HG03097 (cell line): ENCODE data around the gene TRAPPC2.
"Not testable (repeated sequence)": the region's sequence is repeated elsewhere in the genome, so short reads cannot be mapped to it uniquely, and the experiment has no call there.

Experiments used
- ATAC-seq: cut with Tn5 transposase; IDR thresholded peaks from one replicate; pipeline ENCODE4 v1.9.1; 2021; ENCODE audit not compliant: unreplicated experiment, low FRiP score

TRAPPC2 gene

DNA sequence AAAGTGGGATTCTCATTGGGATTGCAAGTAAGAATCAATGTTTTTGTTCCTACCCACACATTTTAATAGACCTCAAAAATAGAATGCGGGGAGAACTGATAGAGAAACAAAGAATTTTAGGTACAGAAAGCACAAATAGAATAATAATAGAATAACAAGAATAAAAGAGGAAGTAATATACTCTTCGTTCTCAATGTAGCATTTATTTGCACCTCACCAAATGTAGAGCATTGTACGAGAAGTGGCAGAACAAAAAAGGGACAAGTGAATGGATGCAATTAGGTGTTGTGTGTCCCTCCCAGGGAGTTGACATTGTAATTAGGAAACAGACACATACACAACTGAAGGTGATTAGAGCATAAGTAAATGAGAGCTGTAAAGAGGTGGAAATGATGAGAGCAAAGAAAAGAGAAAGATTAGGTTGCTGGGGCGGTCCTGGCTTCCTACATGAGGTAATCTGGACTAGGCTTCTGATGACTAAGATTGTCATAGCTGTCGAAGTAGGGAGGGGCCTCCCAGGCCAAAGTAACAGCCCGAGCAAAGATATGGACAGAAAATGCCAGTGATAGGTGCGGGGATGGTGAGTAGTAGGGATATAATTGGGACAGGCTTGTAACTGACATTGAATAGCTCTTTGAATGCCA, 35.1 kb downstream of the TRAPPC2 start:
- ATAC-seq: no peak

DNA sequence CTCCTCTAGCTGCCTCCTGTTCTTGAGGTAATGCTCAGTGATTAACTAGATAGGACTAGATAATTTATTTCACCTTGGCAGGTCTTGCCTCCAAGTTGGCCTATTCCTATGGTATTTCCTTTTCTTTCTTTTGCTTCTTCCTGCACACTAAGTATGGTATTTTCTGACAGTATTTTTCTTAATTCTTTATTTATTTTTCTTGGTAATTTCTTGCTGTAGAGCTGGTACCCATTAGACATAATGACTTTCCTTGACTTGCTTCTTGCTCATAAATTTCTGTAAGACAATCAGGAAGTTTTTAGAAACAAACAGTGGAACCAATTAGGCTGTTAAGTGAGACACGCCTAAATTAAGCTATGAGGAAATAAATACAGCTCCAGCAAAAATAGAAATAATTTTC, 36.0 kb downstream of the TRAPPC2 start:
- ATAC-seq: no peak

DNA sequence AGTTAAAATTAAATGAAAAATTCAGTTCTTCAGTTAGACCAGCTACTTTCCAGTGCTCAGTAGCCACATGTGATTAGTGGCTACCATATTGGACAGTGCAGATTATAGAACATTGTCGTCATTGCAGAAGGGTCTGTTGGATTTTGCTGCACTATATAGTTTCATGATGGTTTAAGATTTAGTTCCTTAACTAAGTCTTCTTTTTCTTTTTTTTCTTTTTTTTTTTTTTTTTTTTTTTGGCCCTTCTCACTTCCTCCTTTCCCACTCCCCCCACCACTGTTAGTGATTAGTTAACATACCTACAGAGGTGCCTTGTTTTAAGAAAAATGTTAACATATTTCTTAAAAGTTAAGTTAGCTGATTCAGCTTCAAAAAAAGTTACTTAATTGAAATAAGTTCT, 36.4 kb downstream of the TRAPPC2 start:
- ATAC-seq: no peak

DNA sequence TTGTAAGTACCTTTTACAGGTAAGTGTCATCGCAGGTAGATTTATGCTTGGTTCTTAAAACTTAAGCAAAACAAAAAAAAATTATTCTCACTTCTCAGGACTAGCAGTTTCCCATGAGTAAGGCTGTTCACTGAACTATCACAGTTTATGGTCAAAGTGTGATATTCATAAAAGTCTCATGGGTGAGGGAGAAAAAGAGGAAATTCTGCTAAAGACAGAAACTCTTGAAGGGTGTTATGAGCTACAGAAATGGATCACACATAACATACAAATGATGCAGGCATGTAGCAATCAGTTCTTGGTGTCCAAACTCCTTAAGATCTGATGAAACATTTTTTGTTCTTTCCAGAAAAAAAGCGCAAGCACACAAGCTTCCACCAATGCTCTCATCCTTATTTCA, 37.0 kb downstream of the TRAPPC2 start:
- peak; percentile 38 for ATAC-seq

DNA sequence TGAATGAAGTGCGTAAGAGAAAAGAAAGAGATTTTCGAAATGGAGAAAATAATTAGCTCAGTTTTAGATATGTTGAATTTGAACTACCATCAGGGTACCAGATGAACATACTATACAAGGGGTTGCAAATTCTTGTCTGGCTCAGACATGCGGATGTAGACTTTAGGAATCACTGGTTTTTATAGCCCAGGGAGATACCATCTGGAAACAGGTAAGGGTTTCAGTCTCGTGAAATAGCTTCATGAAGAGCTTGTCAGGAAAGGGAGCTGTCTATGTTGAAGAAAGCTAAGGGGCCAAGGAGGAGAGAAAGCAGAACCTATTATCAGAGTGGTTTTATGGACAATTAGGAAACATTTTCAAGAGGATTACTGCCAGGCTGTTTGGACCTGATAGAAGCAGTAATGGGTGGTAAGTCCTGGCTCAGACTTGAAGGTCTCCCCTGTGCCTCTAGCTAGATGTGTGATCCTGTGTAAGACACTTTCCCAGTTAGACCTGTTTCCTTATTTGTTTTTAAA, 38.8 kb downstream of the TRAPPC2 start:
- ATAC-seq: no peak

DNA sequence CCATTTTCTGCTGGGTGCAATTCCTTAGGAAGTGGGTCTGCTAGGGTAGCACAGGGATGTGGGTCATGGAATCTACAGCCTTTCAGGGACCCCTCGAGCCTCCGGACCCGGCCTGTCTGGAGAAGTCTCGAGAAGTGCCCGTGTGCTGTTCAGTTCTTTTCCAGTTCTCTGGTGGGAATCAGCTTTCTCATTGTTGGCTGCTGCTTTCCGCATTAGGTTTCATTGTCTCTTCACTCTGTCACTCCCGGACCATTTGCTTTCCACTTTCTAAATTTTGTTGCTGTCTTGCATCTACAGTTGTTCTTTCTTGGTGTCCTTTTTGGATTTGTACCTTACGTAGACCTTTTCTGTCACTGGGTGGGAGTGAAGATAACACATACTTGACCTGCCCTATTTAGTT, 39.4 kb downstream of the TRAPPC2 start:
- ATAC-seq: no peak

DNA sequence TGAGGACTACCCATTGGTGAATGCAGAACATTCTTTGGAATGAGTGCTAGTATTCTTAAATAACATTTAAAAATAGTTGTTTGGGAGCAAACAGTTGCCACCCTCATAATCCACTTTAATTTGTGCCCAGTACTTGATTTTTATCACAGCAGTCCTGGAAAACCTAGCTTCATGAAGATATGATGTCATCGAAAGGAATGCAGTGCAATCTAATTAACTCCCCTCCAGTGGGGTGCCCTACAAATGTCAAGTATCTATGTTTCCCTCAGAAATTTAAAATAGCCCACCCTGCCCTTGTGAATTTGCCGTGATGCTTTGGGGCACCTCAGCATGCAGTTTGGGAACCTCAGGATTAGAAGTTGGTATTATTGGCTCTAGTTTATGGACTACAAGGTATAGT, 40.1 kb downstream of the TRAPPC2 start:
- no peak for ATAC-seq

DNA sequence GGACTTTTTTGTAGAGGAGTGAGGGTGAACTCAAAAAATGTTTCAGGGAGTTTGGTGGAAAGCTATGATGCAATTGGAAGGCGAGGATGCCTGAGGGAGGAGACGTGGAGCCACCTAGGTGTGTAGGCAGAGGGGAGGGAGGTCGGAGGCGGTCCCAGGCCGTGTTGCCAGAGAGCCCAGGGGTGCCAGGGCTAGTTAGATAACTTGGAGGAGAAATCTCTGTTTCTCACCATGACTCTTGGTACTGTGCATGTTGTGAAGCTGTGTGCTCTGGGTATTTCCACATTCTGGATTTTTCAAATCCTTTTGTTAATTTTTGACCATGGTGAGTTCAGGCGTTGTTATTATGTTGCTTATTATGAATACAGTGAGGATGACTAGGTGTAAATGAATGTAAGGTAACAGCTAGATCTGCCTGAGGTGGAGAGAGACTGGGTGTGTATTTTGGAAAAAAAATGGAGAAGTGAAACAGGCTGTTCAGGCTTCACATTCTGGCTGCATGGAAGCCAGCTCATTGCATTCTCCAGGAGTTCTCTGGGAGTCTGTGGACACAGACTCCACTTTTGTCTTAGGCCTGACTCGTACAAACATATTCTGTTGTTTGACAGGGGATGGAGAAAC, 41.0 kb downstream of the TRAPPC2 start:
- ATAC-seq: no peak

DNA sequence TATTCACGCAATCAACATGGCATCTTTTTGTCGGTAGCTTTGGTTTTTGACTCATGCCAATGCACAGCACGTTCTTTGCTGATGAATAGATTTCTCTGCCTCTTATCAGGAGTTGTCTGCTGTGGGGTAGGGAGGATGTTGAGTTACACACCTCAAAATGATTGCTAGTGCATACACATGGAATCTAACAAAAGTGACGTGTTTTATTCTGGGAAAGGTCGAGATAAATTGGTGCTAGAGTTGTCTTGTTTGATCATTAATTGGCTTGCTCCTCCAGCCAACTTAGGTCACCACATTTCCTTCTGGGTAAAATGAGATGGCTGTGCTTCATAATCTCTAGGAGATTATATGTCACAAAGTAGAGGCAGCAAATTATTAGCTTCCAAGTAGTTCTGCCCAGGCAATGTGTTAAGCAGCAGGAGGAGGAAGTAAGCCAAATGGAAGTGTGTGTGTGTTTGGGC, 41.6 kb downstream of the TRAPPC2 start:
- ATAC-seq: no peak

DNA sequence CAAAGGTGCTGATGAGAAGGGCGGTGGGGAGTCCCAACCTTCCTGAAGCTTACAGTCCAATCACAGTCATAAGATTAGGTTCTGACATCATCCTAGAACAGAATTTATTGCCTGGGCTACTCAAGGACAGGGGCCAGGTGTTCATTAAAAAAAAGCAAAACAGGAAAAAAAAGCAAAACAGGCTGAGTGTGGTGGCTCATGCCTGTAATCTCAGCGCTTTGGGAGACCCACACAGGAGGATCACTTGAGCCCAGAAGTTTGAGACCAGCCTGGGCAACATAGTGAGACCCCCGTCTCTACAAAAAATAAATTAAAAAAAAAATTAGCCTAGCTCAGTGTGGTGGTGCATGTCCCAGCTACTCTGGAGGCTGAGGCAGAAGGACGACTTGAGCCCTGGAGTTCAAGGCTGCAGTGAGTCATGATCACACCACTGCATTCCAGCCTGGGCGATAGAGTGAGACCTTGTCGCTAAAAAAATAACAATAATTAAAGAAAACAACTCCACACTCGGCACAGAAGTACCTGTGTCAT, 42.5 kb downstream of the TRAPPC2 start:
- ATAC-seq: no peak

DNA sequence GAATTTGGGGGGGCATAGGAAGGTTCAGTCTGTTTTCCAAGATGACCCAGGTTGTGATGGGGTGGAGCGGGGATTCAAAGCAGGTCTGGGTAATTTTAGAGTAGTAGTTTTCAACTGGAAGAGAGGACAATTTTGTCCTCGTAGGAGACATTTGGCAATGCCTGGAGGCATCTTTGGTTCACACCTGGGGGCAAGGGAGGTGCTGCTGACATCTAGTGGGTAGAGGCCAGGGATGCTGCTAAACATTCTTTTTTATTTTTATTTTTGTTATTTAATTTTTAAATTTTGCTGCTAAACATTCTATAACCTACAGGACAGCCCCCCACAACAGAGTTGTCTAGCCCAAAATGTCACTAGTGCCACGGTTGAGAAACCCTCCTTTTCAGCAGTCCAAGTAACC, 43.6 kb downstream of the TRAPPC2 start:
- no peak for ATAC-seq

DNA sequence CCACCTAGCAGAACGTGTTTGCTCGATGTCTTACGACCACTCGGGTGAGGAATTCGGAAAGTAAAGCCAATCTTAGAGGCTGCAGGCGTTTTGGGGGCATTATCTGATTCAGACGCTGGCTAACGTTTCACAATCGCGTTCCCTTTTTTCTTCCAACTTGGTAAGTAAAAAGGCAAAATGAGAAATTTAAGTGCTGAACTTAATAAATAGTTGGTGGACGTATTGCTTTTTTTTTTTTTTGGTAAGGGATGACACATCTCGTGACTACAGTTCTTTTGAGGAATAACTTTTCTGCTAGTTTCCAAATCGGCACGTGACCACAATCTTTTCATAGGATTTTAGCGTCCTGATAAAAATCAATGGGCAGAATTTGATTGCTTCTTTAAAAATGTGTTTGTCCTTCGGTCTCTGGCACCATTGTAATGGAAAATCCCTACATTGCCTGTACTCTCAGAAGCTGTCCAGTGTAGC, 44.6 kb downstream of the TRAPPC2 start:
- no peak for ATAC-seq

DNA sequence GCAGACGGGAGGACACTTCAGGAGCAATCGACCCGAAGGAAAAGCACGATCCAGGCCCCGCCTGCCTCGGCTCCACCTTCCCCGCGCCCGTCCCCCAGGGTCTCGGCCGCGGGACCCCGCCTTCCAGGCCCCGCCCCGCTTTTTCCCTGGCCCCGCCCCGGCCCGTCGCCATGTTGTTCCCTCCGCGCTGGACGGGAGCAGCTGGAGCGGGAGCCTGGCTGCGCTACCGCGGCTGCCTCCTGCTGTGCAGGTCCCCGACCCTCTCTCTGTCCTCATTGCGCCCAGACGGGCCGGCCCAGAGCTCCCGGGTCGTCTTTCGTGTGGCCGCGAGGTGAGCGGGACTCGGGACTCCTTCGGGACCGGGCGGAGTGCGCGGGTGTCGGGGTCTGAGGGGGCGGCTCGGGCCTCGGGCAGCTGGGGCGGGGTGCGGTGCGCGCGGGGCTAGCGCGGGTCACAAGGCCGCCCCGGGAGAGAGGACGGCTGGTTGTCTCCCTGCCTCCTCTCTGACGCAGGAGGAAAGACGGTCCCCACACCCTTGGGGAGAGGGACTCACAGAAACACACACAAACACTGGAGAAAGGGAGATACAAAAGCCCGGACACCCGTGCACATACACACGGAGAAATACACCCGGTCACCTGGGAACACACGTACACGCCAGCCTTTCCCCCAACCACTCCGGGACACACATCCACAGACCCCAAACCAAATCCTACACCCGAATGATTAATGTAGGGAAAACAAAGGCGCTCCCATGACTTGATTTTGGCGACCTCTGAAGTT, 45.3 kb downstream of the TRAPPC2 start, which contains the start of gene RAB9A:
RAB9A (plus strand) TSS at position 171 of the 783 bp plus-strand sequence. CDS start 19,619 bp downstream, outside the sequence.
- peak; percentile 61 for ATAC-seq

DNA sequence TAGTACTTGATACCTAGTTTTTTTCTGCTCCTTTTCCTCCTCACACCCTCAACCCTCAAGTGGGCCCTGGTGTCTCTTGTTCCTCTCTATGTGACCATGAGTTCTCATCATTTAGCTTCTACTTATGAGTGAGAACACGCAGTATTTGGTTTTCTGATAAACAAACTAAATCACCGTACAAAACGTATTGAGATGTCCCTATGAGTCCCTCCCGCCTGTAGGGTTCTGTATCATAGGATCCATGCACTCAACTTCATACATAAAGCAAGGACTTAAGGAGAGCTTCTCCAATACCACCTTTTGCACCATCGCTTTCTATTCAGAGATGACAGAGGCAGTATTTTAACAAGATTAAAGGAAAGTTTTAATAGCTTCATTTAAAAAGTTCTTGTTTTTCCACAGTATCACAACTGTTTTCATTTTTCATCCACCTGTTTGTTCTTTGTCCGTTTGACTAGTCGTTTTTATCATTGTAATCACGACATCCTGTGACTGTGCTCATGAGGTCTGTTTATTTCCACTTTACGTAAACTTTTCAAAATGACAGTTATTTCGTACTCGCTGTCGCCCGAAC, 45.9 kb downstream of the TRAPPC2 start:
- ATAC-seq: no peak

DNA sequence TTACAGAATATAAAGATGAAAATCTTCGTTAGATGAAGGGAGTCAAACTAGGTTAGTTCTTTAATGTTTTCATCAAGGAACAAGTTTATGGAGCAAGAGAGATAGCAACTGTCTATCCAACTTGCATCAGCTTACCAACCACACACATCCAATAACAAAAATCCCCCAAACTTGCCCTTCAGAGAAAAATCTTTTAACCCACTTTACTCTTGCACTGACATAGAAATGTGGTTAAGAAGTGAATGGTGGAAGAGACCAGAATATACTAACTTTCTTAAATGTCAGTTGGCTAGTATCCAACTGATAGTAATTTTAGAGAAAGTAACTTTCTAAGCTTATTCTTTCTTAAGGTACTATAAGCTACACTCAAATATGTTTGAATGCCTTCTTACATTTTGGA, 47.2 kb downstream of the TRAPPC2 start:
- no peak for ATAC-seq

DNA sequence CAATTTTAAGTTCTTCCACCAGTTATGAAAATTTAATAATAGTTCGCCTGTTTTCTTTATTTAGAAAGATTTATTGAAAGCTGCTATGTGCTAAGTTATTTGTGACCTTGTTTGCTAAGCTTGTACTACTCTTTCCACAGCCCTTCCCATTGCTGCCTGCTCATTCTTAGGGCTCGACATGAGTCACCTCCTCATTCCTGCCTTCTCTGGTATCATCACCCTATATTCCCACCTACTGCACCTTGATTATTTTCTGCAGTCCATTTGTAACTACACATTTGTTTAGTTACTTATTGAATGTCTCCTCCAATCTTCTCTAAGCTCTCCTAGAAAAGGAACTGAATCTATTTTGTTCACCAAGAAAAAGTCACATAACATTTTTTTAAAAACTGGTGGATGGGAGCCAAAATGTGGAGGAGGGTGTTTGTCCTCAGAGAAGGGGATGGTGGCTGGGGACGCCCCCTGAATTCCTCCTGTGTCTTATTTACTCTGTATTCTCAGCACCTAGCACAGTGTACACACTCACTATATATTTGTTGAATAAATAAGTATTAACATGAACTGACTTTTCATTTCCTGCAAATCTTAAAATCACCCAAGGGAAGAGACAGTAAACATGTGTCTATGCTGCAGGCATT, 49.2 kb downstream of the TRAPPC2 start:
- ATAC-seq: no peak

DNA sequence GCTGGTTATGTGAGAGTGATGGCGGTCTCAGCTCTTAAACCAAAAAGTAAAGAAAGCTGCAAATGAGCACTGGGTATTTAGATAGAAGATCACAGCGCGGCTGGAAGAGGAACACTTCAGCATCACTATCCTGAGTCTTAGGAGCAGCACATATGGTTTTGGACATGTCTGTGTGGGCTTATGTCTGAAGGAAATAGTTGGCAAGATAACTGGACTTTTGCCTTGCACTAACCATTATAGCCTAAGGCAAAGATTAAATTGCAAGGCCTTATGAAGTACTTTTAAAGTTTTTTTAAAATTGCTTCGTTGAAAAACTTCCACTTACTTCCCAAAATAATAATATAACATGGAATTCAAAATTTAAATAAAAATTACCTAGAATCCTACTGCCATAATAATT, 50.1 kb downstream of the TRAPPC2 start:
- ATAC-seq: no peak

DNA sequence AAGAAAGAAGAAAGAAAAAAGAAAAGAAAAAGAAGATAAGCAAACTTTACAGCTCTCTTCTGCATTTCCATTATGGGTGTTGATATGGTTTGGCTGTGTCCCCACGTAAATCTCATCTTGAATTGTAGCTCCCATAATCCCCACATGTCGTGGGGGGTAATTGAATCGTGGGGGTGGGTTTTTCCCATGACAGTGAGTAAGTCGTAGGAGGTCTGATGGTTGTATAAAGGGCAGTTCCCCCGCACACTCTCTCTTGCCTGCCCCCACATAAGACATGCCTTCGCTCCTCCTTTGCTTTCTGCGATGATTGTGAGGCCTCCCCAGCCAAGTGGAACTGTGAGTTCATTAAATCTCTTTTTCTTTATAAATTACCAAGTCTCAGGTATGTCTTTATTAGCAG, 52.8 kb downstream of the TRAPPC2 start:
- no peak for ATAC-seq

DNA sequence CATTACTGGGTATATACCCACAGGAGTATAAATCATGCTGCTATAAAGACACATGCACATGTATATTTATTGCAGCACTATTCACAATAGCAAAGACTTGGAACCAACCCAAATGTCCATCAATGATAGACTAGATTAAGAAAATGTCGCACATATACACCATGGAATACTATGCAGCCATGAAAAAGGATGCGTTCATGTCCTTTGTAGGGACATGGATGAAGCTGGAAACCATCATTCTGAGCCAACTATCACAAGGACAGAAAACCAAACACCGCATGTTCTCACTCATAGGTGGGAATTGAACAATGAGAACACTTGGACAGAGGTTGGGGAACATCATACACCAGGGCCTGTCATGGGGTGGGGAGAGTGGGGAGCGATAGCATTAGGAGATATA, 54.7 kb downstream of the TRAPPC2 start:
- not testable (repeated sequence) for ATAC-seq

DNA sequence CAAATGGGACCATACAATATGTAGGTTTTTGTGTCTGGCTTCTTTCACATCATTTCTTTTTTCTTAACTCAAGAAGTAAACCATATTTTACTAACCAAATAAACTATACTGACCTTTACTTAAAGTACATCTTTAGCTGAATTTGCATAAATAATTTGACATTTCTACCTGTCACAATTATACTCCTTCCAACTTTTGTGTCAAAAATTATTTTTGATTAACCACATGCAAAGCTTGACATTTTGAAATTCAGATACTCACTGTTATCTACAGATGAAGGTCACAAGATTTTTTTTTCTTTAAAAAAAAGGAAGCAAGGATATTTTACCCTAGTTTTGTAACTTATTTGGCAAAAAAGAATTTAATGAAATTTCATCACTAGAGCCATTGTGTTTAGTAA, 57.5 kb downstream of the TRAPPC2 start:
- no peak for ATAC-seq
